GM12878 (cell line): ENCODE results near the gene ARHGAP6.

Source experiments
- ATF3 ChIP-seq: IDR thresholded peaks from 2 replicates; pipeline ENCODE4 v1.6.1; 2011; ENCODE audit warnings: low read depth, mild to moderate bottlenecking, low read length, moderate library complexity, borderline replicate concordance; ENCODE audit errors: extremely low read depth
- CTCF ChIP-seq, 3 experiments: IDR thresholded peaks in 2 of 3; conservative IDR thresholded peaks in 1 of 3; 2 replicates each; pipeline ENCODE4 v1.5.1; 2011; ENCODE audit warnings: low read depth in 3 of 3, low read length in 3 of 3, mild to moderate bottlenecking in 3 of 3, control low read depth in 2 of 3, moderate library complexity in 2 of 3, inconsistent platforms in 1 of 3, mixed read lengths in 1 of 3; ENCODE audit not compliant: control insufficient read depth in 2 of 3, insufficient read depth in 1 of 3; ENCODE audit errors: extremely low read depth in 1 of 3
- EED ChIP-seq: sonication (generic); IDR thresholded peaks from 2 replicates; pipeline ENCODE4 v1.6.1; 2016; ENCODE audit warnings: antibody characterized with exemption, low read depth
- EGR1 ChIP-seq, 2 experiments: IDR thresholded peaks; 1 replicate in 1 of 2; 2 replicates in 1 of 2; pipeline ENCODE4 v1.6.1; 2011 to 2012; ENCODE audit warnings: low read depth in 2 of 2, low read length in 2 of 2, borderline replicate concordance in 1 of 2, mild to moderate bottlenecking in 1 of 2, moderate library complexity in 1 of 2
- JUNB ChIP-seq: IDR thresholded peaks from 2 replicates; pipeline ENCODE4 v1.6.1; 2016; ENCODE audit warnings: antibody characterized with exemption, mild to moderate bottlenecking
- POLR2AphosphoS5 ChIP-seq: IDR thresholded peaks from 2 replicates; pipeline ENCODE4 v1.6.1; 2011; ENCODE audit warnings: mild to moderate bottlenecking, low read length, inconsistent platforms
- RFX5 ChIP-seq: IDR thresholded peaks from 2 replicates; pipeline ENCODE4 v1.6.1; 2011; ENCODE audit warnings: low read depth, low read length, improper control_type of control experiment
- SIN3A ChIP-seq: IDR thresholded peaks from 2 replicates; pipeline ENCODE4 v1.6.1; 2012; ENCODE audit warnings: low read depth, low read length, improper control_type of control experiment
- SP1 ChIP-seq: IDR thresholded peaks from one replicate; pipeline ENCODE4 v1.6.1; 2011; ENCODE audit warnings: low read depth, low read length
- SPI1 ChIP-seq: IDR thresholded peaks from 2 replicates; pipeline ENCODE4 v1.6.1; 2011; ENCODE audit warnings: low read depth, mild to moderate bottlenecking, low read length, moderate library complexity, borderline replicate concordance; ENCODE audit not compliant: insufficient read depth
- TARDBP ChIP-seq: IDR thresholded peaks from 2 replicates; pipeline ENCODE4 v1.6.1; 2016; ENCODE audit warnings: borderline replicate concordance
- YY1 ChIP-seq: IDR thresholded peaks from 2 replicates; pipeline ENCODE4 v1.6.1; 2011; ENCODE audit warnings: low read depth, mild to moderate bottlenecking, low read length
- ZSCAN29 ChIP-seq: fragments of 450-650 bp; IDR thresholded peaks from 2 replicates; pipeline ENCODE4 v1.6.1; 2017; ENCODE audit warnings: mild to moderate bottlenecking, moderate library complexity

GRCh38 chrX:11551151-11551550, 114.6 kb downstream of the ARHGAP6 start:
- TF ChIP-seq CTCF (IDR thresholded peaks at IDR 0.05 in 2 of 3, conservative IDR thresholded peaks at IDR 0.05 in 1 of 3; ENCODE audit: control insufficient read depth in 2 of 3, extremely low read depth in 1 of 3, insufficient read depth in 1 of 3, low read depth in 3 of 3, low read length in 3 of 3) (no peak), ZSCAN29 (no peak), RFX5 (no peak), JUNB (no peak), POLR2AphosphoS5 (no peak), ATF3 (no peak), EED (no peak), YY1 (no peak), SPI1 (no peak), SP1 (no peak), EGR1 (IDR thresholded peaks at IDR 0.05; ENCODE audit: borderline replicate concordance in 1 of 2, low read depth in 2 of 2, low read length in 2 of 2) (no peak), SIN3A (no peak), TARDBP (no peak)
